WTC11 (cell line): ENCODE results near the gene GPR65.

Experiments
- MAX ChIP-seq: sonication (generic); formaldehyde crosslinking; IDR thresholded peaks from 2 replicates; pipeline ENCODE4 v1.8.0; 2022; ENCODE audit warnings: mild to moderate bottlenecking, missing genetic modification reagents
- NR2C2 ChIP-seq: sonication (generic); formaldehyde crosslinking; IDR thresholded peaks from 2 replicates; pipeline ENCODE4 v1.8.0; 2022; ENCODE audit warnings: mild to moderate bottlenecking, missing genetic modification reagents
- ZNF512 ChIP-seq: sonication (generic); formaldehyde crosslinking; IDR thresholded peaks from 2 replicates; pipeline ENCODE4 v1.8.1; 2022; ENCODE audit warnings: missing genetic modification reagents, borderline replicate concordance
- TF ChIP-seq, protein P1 (sequence below): fragments of 200-600 bp; IDR thresholded peaks from 2 replicates; pipeline ENCODE4 v1.8.0; 2022; ENCODE audit warnings: antibody characterized with exemption

- no peak for TF ChIP-seq NR2C2 (CRISPR knock-in tag)
- TF ChIP-seq, protein P1, sequence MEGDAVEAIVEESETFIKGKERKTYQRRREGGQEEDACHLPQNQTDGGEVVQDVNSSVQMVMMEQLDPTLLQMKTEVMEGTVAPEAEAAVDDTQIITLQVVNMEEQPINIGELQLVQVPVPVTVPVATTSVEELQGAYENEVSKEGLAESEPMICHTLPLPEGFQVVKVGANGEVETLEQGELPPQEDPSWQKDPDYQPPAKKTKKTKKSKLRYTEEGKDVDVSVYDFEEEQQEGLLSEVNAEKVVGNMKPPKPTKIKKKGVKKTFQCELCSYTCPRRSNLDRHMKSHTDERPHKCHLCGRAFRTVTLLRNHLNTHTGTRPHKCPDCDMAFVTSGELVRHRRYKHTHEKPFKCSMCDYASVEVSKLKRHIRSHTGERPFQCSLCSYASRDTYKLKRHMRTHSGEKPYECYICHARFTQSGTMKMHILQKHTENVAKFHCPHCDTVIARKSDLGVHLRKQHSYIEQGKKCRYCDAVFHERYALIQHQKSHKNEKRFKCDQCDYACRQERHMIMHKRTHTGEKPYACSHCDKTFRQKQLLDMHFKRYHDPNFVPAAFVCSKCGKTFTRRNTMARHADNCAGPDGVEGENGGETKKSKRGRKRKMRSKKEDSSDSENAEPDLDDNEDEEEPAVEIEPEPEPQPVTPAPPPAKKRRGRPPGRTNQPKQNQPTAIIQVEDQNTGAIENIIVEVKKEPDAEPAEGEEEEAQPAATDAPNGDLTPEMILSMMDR: no peak
- TF ChIP-seq MAX (CRISPR knock-in tag): no peak
- no peak for TF ChIP-seq ZNF512 (CRISPR knock-in tag)
These were observed 31.5 kb downstream of the GPR65 start for GRCh38 chr14:88036422-88036821.
